GM23248 (cell line): ENCODE data around the gene BTBD18. TPM values are rescaled to one million over a fixed set of nuclear protein-coding genes. Genes with fewer than 3 reads are reported as not detected.

Experiments used
- DNase-seq: peaks from one replicate; pipeline ENCODE4 v3.0.0-alpha.2; 2015
- H2AFZ ChIP-seq: fragments of 200-600 bp; sonication (generic); 2 replicates; pipeline ENCODE4 v1.6.1; 2016; ENCODE audit warnings: antibody characterized with exemption
- H3F3A ChIP-seq: fragments of 200-600 bp; sonication (generic); 2 replicates; pipeline ENCODE4 v1.6.1; 2016; ENCODE audit warnings: mild to moderate bottlenecking, antibody characterized with exemption, mixed run types; ENCODE audit not compliant: insufficient read depth
- H3K27ac ChIP-seq: fragments of 200-600 bp; sonication (generic); 2 replicates; pipeline ENCODE4 v1.5.1; 2016; ENCODE audit warnings: mild to moderate bottlenecking
- H3K27me3 ChIP-seq: fragments of 200-600 bp; sonication (generic); replicated peaks from 2 replicates; pipeline ENCODE4 v1.6.1; 2016; ENCODE audit warnings: mild to moderate bottlenecking; ENCODE audit not compliant: insufficient read depth
- H3K36me3 ChIP-seq: fragments of 200-600 bp; sonication (generic); 2 replicates; pipeline ENCODE4 v1.6.1; 2016; ENCODE audit warnings: low read depth, mild to moderate bottlenecking
- H3K4me1 ChIP-seq: fragments of 200-600 bp; sonication (generic); 2 replicates; pipeline ENCODE4 v1.6.1; 2016; ENCODE audit warnings: mild to moderate bottlenecking; ENCODE audit not compliant: insufficient read depth
- H3K4me2 ChIP-seq: fragments of 200-600 bp; sonication (generic); one replicate; pipeline ENCODE4 v1.6.1; 2016; ENCODE audit warnings: mild to moderate bottlenecking; ENCODE audit not compliant: unreplicated experiment
- H3K4me3 ChIP-seq: fragments of 200-600 bp; sonication (generic); 2 replicates; pipeline ENCODE4 v1.5.1; 2016; ENCODE audit warnings: mild to moderate bottlenecking
- H3K79me2 ChIP-seq: fragments of 200-600 bp; sonication (generic); 2 replicates; pipeline ENCODE4 v1.6.1; 2016; ENCODE audit warnings: mild to moderate bottlenecking; ENCODE audit not compliant: insufficient read depth
- H3K9ac ChIP-seq: fragments of 200-600 bp; sonication (generic); 2 replicates; pipeline ENCODE4 v1.6.1; 2016; ENCODE audit warnings: mild to moderate bottlenecking
- H3K9me2 ChIP-seq: fragments of 200-600 bp; sonication (generic); 2 replicates; pipeline ENCODE4 v1.6.1; 2016; ENCODE audit warnings: mixed run types, mild to moderate bottlenecking, moderate library complexity; ENCODE audit not compliant: insufficient read depth
- H3K9me3 ChIP-seq: fragments of 200-600 bp; sonication (generic); one replicate; pipeline ENCODE4 v1.6.1; 2017; ENCODE audit warnings: low read depth
- H4K20me1 ChIP-seq: fragments of 200-600 bp; sonication (generic); 2 replicates; pipeline ENCODE4 v1.6.0; 2016; ENCODE audit not compliant: insufficient read depth
- EZH2 ChIP-seq: fragments of 200-600 bp; sonication (generic); IDR thresholded peaks from 2 replicates; pipeline ENCODE4 v1.6.1; 2018; ENCODE audit warnings: antibody characterized with exemption, mild to moderate bottlenecking; ENCODE audit not compliant: insufficient read depth, poor library complexity, severe bottlenecking
- EZH2phosphoT487 ChIP-seq: fragments of 200-600 bp; sonication (generic); IDR thresholded peaks from 2 replicates; pipeline ENCODE4 v1.6.1; 2018; ENCODE audit warnings: antibody characterized with exemption, moderate library complexity, mild to moderate bottlenecking, low read depth; ENCODE audit not compliant: insufficient read depth
- WGBS, 2 experiments: methylation state at CpG; one replicate each; pipeline ENCODE4 v1.1.6; 2015 to 2017; ENCODE audit warnings: low lambda C conversion rate in 2 of 2, low coverage in 1 of 2; ENCODE audit errors: missing lambda C conversion rate in 2 of 2; 5-methylcytosine and 5-hydroxymethylcytosine counted together
- in situ Hi-C: fragments of 300-500 bp; cut with MboI; formaldehyde crosslinking; loops from 2 replicates; pipeline ENCODE4 v1.15.0; 2020
- polyA plus RNA-seq: library from polyadenylated mRNA; unstranded; fragments of >200 nt; fragmentation: Nextera tagmentation; extraction: Ambion mirVana; gene quantifications from 2 replicates; pipeline ENCODE4 v1.2.1, GENCODE V29; 2016
- total RNA-seq: library from RNA; depleted of rRNA; stranded (reverse); fragments of >200 nt; shearing (Covaris generic); gene quantifications from 2 replicates; pipeline ENCODE4 v1.2.3, GENCODE V29; 2014

Gene BTBD18
- total and polyA plus RNA-seq, 2 experiments from 2014 or later: not detected

GRCh38 chr11:57793351-57794115 lies 41.9 kb upstream of the BTBD18 start:
- WGBS, 2 experiments: 91 to 93% methylated on average over 8 of the region's 8 CpGs
- no peak overlapping the region for H3K4me3 ChIP-seq
- H3K36me3 ChIP-seq: peaks cover 17% of the 10 kb centered on the region; the same call in 1 of the 2 replicates
- no peaks in the 10 kb centered on the region; the same call in 1 of the 2 replicates for H4K20me1 ChIP-seq
- H3F3A ChIP-seq: peaks cover 10% of the 10 kb centered on the region
- TF ChIP-seq EZH2: no peak
- no peak for TF ChIP-seq EZH2phosphoT487
- no peak overlapping the region for H2AFZ ChIP-seq
- H3K79me2 ChIP-seq: peaks cover 100% of the 10 kb centered on the region
- no peak overlapping the region for H3K27ac ChIP-seq
- in situ Hi-C loops: no loop called here
- H3K9ac ChIP-seq: no peak overlapping the region
- no peaks in the 10 kb centered on the region for H3K9me2 ChIP-seq
- H3K4me1 ChIP-seq: peaks cover 15% of the 10 kb centered on the region
- H3K4me2 ChIP-seq: peak overlapping the region; percentile 38
- DNase-seq: no peak
- no peaks in the 10 kb centered on the region for H3K27me3 ChIP-seq
- H3K9me3 ChIP-seq: no peaks in the 10 kb centered on the region

- in situ Hi-C loops: no loop called here
Observed at GRCh38 chr11:57792870-57793269, 41.3 kb upstream of the BTBD18 start.

GRCh38 chr11:57792060-57792541 lies 40.5 kb upstream of the BTBD18 start:
- no peaks in the 10 kb centered on the region for H3F3A ChIP-seq
- in situ Hi-C loops: no loop called here
- H3K4me2 ChIP-seq: no peak overlapping the region
- TF ChIP-seq EZH2phosphoT487 (no peak), EZH2 (no peak)
- peaks cover 6% of the 10 kb centered on the region; the same call in 1 of the 2 replicates for H4K20me1 ChIP-seq
- H3K4me1 ChIP-seq: peaks cover 17% of the 10 kb centered on the region
- WGBS, 2 experiments: 97 to 100% methylated on average over 7 of the region's 7 CpGs
- no peak overlapping the region for H3K9ac ChIP-seq
- H3K9me2 ChIP-seq: no peaks in the 10 kb centered on the region
- H3K36me3 ChIP-seq: peaks cover 13% of the 10 kb centered on the region; the same call in 1 of the 2 replicates
- H3K27ac ChIP-seq: peak overlapping the region; percentile 25
- H3K4me3 ChIP-seq: no peak overlapping the region
- H3K9me3 ChIP-seq: no peaks in the 10 kb centered on the region
- H2AFZ ChIP-seq: no peak overlapping the region
- H3K79me2 ChIP-seq: peaks cover 100% of the 10 kb centered on the region
- DNase-seq: no peak
- H3K27me3 ChIP-seq: no peaks in the 10 kb centered on the region

More at GRCh38 chr11:57792870-57793269, 41.3 kb upstream of the BTBD18 start:
- Histone ChIP-seq H3K9me2 (no peaks in the 10 kb centered on the region), H2AFZ (no peak overlapping the region), H3K4me2 (peak overlapping the region; percentile 38), H3K27ac (peak overlapping the region; percentile 25), H3K4me1 (peaks cover 11% of the 10 kb centered on the region), H3K9me3 (no peaks in the 10 kb centered on the region), H3K79me2 (peaks cover 100% of the 10 kb centered on the region), H4K20me1 (no peaks in the 10 kb centered on the region; the same call in 1 of the 2 replicates), H3K9ac (no peak overlapping the region), H3F3A (peaks cover 4% of the 10 kb centered on the region), H3K4me3 (no peak overlapping the region), H3K27me3 (no peaks in the 10 kb centered on the region), H3K36me3 (peaks cover 13% of the 10 kb centered on the region; the same call in 1 of the 2 replicates)
- DNase-seq: no peak
- TF ChIP-seq EZH2phosphoT487 (no peak), EZH2 (no peak)

DNA sequence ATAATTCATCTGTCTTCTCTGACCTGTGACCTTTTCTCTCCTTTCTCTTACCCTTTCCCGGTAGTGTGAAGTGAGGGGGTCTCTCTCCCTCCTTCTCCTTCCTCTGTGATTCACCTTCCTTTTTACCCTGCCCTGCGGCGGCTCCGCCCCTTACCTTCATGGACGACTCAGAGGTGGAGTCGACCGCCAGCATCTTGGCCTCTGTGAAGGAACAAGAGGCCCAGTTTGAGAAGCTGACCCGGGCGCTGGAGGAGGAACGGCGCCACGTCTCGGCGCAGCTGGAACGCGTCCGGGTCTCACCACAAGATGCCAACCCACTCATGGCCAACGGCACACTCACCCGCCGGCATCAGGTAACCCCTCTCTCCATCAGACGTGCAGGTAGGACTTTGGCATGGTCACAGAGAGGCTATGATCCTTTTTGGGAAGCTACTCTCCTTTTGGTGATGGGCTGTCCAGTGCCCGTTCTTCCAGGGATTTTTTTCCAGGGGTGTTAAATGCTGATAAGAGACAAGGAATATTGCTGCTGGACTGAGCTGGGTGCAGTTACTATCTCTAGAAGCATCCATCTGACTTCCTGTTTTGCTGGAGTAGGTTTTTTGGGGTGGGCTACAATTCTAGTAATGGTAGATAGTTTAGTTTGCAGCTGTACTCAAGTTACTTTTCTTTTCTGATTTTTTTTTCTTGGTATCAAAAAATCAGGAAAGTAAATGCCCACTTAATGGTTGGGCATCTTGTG lies 39.9 kb upstream of the BTBD18 start:
- TF ChIP-seq EZH2phosphoT487 (no peak), EZH2 (no peak)
- no peak for DNase-seq
- H4K20me1 ChIP-seq: peaks cover 12% of the 10 kb centered on the region; the same call in 1 of the 2 replicates
- WGBS, 2 experiments: 91 to 92% methylated on average over 22 of the region's 22 CpGs
- no peaks in the 10 kb centered on the region for H3F3A ChIP-seq
- no peaks in the 10 kb centered on the region for H3K27me3 ChIP-seq
- in situ Hi-C loops: no loop called here
- H3K27ac ChIP-seq: no peak overlapping the region
- no peak overlapping the region for H3K4me3 ChIP-seq
- peaks cover 100% of the 10 kb centered on the region for H3K79me2 ChIP-seq
- no peak overlapping the region for H3K4me2 ChIP-seq
- peaks cover 9% of the 10 kb centered on the region; the same call in 1 of the 2 replicates for H3K36me3 ChIP-seq
- no peaks in the 10 kb centered on the region for H3K9me3 ChIP-seq
- H3K9me2 ChIP-seq: no peaks in the 10 kb centered on the region
- no peak overlapping the region for H3K9ac ChIP-seq
- H2AFZ ChIP-seq: no peak overlapping the region
- H3K4me1 ChIP-seq: peaks cover 23% of the 10 kb centered on the region
